GM21737 (cell line): Measurements from ENCODE around the gene CDH12.
"Not testable (repeated sequence)": the region's sequence is repeated elsewhere in the genome, so short reads cannot be mapped to it uniquely, and the experiment has no call there.

Source experiments
- ATAC-seq: cut with Tn5 transposase; IDR thresholded peaks from one replicate; pipeline ENCODE4 v1.9.1; 2021; ENCODE audit warnings: mild to moderate bottlenecking, moderate library complexity; ENCODE audit not compliant: unreplicated experiment

The CDH12 gene

GRCh38 chr5:22577711-22578110 lies 275.4 kb downstream of the CDH12 start:
- ATAC-seq, result no peak

GRCh38 chr5:22577006-22577405 lies 276.1 kb downstream of the CDH12 start:
- ATAC-seq, result no peak

- no peak for ATAC-seq
These were observed 280.2 kb downstream of the CDH12 start for GRCh38 chr5:22572941-22573340.

DNA sequence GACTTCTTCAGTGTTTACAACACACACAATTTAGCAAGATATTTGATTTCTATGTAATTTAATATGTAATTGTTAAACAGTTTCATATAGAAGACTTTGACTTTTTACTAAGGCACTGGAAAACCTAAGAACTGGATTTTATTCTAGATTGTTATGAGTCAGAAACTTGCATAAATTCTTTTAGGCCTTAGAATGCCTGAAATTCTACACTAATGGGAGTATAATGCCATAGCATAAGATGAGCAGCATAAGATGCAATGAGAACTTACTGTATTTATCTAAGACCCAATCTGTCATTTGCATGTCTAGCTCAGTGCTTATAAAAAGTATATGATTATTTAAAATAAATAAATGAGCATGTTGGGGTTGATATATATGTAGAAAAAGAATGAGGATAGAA lies 285.2 kb downstream of the CDH12 start:
- no peak for ATAC-seq

DNA sequence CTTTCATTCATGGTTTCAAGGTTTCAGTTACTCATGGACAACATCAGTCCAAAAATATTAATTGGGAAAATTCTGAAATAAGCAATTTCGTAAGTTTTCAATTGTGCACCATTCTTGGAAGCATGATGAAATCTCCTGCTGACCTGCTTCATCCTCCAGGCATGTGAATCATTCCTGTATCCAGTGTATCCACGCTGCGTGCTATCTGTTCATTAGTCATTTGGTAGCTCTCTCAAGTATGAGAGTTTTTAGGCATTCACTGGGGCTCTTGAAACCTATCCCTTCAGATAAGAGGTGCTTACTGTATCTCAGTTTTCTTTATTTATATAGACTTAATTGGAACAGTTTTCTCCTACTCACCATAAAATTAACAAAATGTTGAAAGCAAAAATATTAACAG lies 293.0 kb downstream of the CDH12 start:
- ATAC-seq, result no peak

DNA sequence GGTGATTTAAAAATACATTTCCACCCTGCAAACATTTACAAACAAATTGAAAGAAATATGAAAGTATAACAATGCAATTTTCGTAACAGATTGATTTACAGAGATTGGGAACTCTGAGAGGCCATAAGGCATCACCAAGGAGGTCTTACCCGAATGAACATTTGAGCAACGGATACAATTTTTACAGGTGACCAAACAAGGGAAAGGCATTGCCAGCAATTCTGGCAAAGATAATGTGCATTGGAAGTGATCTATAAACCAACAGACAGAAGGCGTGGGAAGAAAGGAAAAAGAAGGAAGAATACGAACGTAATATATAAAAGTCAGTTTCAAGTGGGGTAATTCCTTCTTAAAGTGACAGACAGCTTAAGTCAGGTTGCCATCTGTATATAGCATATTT lies 295.9 kb downstream of the CDH12 start:
- no peak for ATAC-seq

DNA sequence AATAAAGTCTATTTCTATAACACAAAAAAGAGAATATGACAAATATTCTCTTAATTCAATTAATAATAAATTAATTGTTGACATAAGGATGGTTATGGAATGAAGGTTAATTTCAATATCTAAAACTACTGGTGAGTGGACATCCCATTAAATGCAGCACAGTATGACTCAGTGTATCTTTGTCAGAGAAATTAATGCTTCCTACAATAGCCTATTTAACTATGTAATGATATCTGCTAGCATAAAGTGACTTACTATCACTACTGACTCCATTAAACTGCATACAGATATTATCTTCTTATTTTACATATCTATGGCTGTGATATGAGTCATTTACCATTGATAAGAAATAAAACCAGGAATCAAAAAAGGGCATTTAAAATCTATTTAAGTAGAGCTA lies 298.7 kb downstream of the CDH12 start:
- ATAC-seq, result no peak

GRCh38 chr5:22549876-22550671 lies 303.1 kb downstream of the CDH12 start:
- no peak for ATAC-seq

DNA sequence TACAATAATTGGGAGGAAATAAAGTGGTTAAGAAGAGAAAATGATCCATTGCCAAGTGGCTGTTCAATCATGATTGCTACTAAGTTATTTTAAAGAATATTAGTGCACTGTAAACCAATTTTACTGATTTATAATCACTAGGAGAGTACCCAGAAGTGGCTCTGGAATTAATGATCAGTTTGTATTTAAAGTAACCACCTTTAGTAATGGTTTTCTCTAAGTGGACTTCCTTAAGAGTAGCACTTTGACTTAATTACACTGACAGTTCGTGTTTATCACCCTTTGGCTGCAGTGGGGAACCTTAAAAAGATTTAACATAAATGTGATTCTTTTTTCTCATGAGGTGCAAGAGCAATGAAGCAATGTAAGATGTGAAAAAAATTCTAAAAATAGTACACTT lies 310.8 kb downstream of the CDH12 start:
- no peak for ATAC-seq

DNA sequence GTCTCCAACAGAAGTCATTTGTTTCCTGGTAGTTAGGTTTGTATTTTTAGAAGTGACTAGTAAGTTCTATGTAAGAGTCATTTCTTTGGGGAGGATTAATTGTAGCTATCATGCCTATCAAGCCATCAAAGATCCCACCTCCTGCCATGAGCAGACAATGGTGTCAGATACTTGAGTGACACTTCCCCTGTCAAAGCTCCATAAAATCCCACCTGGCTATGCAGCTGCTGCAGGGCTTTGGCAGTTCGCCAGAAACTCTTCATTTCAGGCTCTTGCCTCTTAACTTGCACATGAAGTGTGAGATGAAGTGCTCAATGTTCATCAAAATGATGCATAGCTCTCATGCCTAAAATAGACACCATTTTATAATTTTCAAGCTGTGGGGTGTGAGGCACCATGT lies 312.1 kb downstream of the CDH12 start:
- ATAC-seq, result no peak

DNA sequence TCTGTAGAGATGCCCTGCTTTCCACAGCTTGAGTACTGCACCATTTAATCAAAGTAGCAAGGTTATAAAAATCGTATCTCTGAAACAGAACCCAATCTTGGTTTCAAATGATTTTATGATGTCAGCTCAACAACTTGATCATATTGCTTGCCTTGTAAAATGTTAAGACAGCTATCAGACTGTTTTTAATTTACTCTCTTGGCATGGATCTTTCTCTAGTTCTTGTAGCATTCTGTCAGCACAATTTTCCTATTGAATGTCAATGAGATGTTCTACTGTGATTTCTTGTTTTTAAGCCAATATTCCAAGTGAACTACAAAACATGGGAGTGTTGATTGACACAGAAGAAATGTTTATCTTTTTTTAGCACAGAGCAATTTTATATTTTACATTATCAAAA lies 313.4 kb downstream of the CDH12 start:
- no peak for ATAC-seq

DNA sequence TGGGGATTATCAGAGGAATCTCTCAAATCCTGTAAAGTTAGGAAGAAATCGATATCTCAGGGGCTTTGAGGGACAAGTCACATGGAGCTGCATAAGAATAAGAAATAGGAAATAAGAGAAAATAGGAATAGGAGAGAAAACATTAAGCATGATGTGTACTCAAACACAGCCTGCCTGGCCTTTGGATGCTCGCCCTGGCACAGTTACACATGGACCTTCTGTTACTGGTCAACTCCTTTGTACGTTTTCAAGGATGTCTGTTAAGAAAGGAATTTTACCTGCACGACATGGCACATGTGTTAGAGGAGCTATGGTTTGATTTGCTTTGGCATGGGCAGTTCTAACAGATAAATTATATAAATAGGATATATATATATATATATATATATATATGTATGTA lies 321.2 kb downstream of the CDH12 start:
- ATAC-seq, result no peak

DNA sequence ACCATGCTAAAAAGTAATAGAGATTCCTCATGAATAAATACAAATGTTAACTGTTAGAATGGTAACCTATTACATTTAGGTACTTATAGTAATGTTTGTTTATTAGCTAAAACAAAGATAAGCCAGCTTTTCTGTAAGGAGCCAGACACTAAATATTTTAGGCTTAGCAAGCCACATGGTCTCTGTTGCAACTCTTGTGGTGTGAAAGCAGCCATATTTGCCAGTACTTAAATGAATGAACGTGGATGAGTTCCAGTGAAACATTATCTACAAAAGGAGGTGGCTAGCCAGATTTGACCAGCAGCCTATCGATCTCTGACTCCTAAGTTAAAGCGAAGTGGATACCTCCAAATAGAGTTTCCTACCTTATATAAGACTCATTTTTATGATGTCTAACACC lies 331.6 kb downstream of the CDH12 start:
- no peak for ATAC-seq

- ATAC-seq, result not testable (repeated sequence)
These were observed 336.6 kb downstream of the CDH12 start for GRCh38 chr5:22516497-22516896.

DNA sequence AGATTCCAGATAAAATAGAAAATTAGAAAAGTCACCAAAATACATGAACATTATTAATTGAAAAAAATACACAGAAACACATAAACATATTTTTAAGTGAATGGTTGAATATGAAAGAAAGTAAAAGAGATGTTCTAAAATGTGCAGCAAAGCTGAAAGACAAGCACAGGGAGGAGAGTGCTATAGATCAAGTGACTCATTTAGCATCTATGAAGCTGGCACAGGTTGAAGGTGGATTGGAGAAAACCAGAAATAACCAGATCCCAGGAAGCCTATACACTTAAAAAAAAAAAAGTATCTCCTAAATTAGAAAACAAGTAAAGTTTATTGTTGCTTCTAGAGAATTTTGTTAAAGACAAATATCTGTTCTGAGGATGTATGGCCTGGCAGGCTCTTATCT lies 338.9 kb downstream of the CDH12 start:
- no peak for ATAC-seq

DNA sequence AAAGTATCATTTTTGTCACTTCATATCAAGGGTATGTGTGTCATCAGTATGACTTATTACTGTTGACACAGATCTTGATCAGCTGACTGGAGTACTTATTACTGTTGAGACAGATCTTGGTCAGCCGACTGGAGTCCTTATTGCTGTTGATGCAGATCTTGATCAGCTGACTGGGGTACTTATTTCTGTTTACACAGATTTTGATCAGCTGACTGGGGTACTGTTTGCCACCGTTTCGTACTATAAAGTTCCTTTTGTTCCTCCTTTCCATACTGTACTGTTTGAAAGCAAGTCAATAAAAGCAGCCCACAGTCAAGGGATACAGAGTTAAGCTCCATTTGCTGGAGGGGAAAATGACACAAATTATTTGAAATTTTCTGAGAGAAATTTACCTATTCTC lies 347.3 kb downstream of the CDH12 start:
- ATAC-seq, result no peak

DNA sequence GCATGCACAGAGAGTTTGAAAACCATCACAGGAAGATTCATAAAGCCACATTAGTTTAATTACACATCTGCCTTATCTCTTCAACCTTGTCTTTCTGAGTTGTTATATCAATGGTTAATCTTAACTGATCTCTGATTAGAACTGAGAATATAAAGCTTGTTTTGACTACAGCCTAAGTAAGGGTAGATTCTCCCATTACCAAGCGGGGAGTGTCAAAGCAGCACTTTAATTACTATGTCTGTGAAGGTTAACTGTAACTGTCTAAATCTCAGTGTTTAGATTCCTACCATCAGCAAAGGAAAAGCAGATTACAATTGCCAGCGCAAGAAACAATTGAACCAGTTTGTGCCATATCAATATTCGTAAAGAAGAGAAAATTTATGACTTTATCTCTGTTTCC lies 348.7 kb downstream of the CDH12 start:
- no peak for ATAC-seq

DNA sequence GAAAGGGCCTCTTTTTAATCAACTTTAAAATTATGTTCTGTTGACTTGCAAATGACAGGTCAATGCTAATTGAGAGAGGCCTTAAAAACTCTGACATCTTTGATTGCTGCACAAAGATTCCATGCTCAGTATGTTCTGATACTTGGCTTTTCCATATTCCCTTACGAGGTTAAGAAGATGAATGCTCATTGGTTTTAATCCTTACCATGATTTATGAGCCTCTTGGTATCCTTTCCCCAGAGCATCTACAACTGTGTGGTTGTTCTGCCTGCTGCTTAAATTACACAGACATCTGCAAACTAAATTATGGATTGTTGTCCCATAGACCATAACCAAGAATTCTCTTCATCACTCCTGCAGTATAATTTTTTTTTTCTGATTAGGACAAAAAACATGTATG lies 352.6 kb downstream of the CDH12 start:
- no peak for ATAC-seq

GRCh38 chr5:22496666-22497065 lies 356.5 kb downstream of the CDH12 start:
- ATAC-seq, result no peak

- no peak for ATAC-seq
These were observed 358.0 kb downstream of the CDH12 start for GRCh38 chr5:22495016-22495720.

DNA sequence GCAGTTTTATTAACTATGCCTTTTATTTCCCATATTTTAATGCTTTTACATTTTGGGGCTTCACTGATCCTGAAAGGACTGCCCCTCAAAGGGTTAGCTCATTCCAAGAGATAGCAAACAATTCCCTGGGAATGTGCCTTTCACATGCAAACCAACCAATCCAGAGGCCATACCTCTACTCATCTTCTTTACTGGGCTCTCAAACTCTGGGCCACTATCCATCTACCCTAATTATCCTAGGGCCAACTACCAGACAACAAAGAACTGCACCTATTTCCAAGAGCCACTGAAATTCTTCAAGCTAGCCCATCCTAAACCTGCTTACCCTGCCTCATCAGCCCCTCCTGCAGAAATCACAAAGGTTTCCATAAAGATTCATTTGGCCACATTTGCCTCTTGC lies 364.7 kb downstream of the CDH12 start:
- ATAC-seq, result no peak

- ATAC-seq, result no peak
These were observed 372.8 kb downstream of the CDH12 start for GRCh38 chr5:22480305-22480704.

- ATAC-seq, result no peak
These were observed 379.3 kb downstream of the CDH12 start for GRCh38 chr5:22473886-22474285.
